Uterus (tissue), 4 donors: ENCODE measurements around the gene MEGF10. TPM values are rescaled to one million over a fixed set of nuclear protein-coding genes. Genes with fewer than 3 reads are reported as not detected.

Experiments used
- DNase-seq, 2 donors: peaks; one replicate each; pipeline ENCODE4 v3.0.0-alpha.2; 2019 to 2020
- H3K27ac ChIP-seq, 2 donors: fragments of 200-600 bp; sonication (generic); 1 replicate in 1 of 2; 2 replicates in 1 of 2; pipeline ENCODE4 v1.5.1; 2016 to 2018
- H3K27me3 ChIP-seq, 2 donors: fragments of 200-600 bp; sonication (generic); one replicate each; pipeline ENCODE4 v1.5.1; 2018 to 2019; ENCODE audit warnings: control low read depth in 1 of 2
- H3K36me3 ChIP-seq, 2 donors: fragments of 200-600 bp; sonication (generic); one replicate each; pipeline ENCODE4 v1.5.1; 2019; ENCODE audit warnings: control low read depth in 1 of 2
- H3K4me1 ChIP-seq, 2 donors: fragments of 200-600 bp; sonication (generic); one replicate each; pipeline ENCODE4 v1.5.1; 2018 to 2019; ENCODE audit warnings: control low read depth in 1 of 2
- H3K4me3 ChIP-seq, 2 donors: fragments of 200-600 bp; sonication (generic); 1 replicate in 1 of 2; 2 replicates in 1 of 2; pipeline ENCODE4 v1.5.1; 2018 to 2019; ENCODE audit warnings: mild to moderate bottlenecking in 1 of 2
- H3K9me3 ChIP-seq, 2 donors: fragments of 200-600 bp; sonication (generic); one replicate each; pipeline ENCODE4 v1.5.1; 2019; ENCODE audit warnings: control low read depth in 1 of 2
- POLR2A ChIP-seq, 2 donors: fragments of 450-650 bp; IDR thresholded peaks; one replicate each; pipeline ENCODE4 v1.6.1; 2016; ENCODE audit warnings: antibody characterized with exemption in 2 of 2, mild to moderate bottlenecking in 1 of 2, moderate library complexity in 1 of 2
- intact Hi-C: fragments of 100-400 bp; cut with DNase I; formaldehyde crosslinking; loops from one replicate; pipeline ENCODE4 v1.15.1; 2023; ENCODE audit warnings: low total_unique reads
- total RNA-seq, 4 donors: library from RNA; depleted of rRNA in 3 of 4; stranded (reverse); fragments of >200 nt in 3 of 4; gene quantifications; one replicate each; pipeline versions ENCODE4 v1.1.0 to v1.2.4, GENCODE V29; 2014 to 2023
- TF ChIP-seq, protein P1 (sequence below), 4 experiments: fragments of 200-600 bp in 2 of 4; fragments of 450-650 bp in 2 of 4; sonication (generic) in 2 of 4; IDR thresholded peaks; one replicate each; pipeline ENCODE4 v1.5.1; 2016 to 2019; ENCODE audit warnings: antibody characterized with exemption in 4 of 4, mild to moderate bottlenecking in 2 of 4, moderate library complexity in 1 of 4
- donor health status: DM: yes; HTN: yes; CAD: no.

MEGF10 gene
- total RNA-seq, 4 donors from 2014 or later: 0.26 to 3.5 (median 1.6) TPM; not detected in 1

DNA sequence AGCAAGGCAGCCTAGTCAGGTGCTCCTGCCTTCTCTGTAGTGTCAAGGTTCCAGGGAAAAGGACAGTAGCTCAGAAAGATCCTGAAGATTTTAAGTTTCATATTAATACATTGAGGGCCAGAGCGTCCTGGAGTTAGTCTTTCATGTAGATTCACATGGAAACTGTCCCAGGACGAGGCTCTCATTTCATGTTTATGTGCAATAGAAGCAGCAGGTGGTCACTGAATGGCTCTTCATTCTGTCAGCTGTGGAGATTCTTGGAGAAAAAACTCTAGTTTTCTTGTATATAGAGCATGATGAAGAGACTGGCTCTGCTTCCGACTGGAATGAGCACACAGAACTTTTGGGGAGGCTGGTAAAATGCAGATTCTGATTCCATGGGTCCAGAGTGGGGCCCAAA lies 54.3 kb downstream of the MEGF10 start:
- no peaks in the 10 kb centered on the region for H3K27me3 ChIP-seq

GRCh38 chr5:127351418-127351817 lies 60.8 kb downstream of the MEGF10 start:
- no peaks in the 10 kb centered on the region for H3K36me3 ChIP-seq
- intact Hi-C loops: no loop called here
- no peak for DNase-seq

More for the DNA sequence above, 54.3 kb downstream of the MEGF10 start:
- no peak for TF ChIP-seq POLR2A (IDR thresholded peaks at IDR 0.05)
- TF ChIP-seq, protein P1, sequence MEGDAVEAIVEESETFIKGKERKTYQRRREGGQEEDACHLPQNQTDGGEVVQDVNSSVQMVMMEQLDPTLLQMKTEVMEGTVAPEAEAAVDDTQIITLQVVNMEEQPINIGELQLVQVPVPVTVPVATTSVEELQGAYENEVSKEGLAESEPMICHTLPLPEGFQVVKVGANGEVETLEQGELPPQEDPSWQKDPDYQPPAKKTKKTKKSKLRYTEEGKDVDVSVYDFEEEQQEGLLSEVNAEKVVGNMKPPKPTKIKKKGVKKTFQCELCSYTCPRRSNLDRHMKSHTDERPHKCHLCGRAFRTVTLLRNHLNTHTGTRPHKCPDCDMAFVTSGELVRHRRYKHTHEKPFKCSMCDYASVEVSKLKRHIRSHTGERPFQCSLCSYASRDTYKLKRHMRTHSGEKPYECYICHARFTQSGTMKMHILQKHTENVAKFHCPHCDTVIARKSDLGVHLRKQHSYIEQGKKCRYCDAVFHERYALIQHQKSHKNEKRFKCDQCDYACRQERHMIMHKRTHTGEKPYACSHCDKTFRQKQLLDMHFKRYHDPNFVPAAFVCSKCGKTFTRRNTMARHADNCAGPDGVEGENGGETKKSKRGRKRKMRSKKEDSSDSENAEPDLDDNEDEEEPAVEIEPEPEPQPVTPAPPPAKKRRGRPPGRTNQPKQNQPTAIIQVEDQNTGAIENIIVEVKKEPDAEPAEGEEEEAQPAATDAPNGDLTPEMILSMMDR (IDR thresholded peaks at IDR 0.05): no peak
- Histone ChIP-seq H3K27ac (no peak overlapping the region), H3K9me3 (no peaks in the 10 kb centered on the region), H3K36me3 (no peaks in the 10 kb centered on the region), H3K4me3 (no peak overlapping the region), H3K4me1 (no peaks in the 10 kb centered on the region)
- intact Hi-C loops: no loop called here
- no peak for DNase-seq

GRCh38 chr5:127352068-127352467 lies 61.5 kb downstream of the MEGF10 start:
- no peak for TF ChIP-seq POLR2A (IDR thresholded peaks at IDR 0.05)
- TF ChIP-seq, protein P1 (IDR thresholded peaks at IDR 0.05): no peak
- no peaks in the 10 kb centered on the region for H3K9me3 ChIP-seq
- H3K4me3 ChIP-seq: no peak overlapping the region
- DNase-seq: no peak
- H3K27me3 ChIP-seq: no peaks in the 10 kb centered on the region
- H3K36me3 ChIP-seq: no peaks in the 10 kb centered on the region
- H3K27ac ChIP-seq: no peak overlapping the region
- intact Hi-C loops: no loop called here
- no peaks in the 10 kb centered on the region for H3K4me1 ChIP-seq

More at GRCh38 chr5:127351418-127351817, 60.8 kb downstream of the MEGF10 start:
- no peaks in the 10 kb centered on the region for H3K4me1 ChIP-seq
- H3K9me3 ChIP-seq: no peaks in the 10 kb centered on the region
- TF ChIP-seq, protein P1 (IDR thresholded peaks at IDR 0.05): no peak
- no peak for TF ChIP-seq POLR2A (IDR thresholded peaks at IDR 0.05)
- H3K27ac ChIP-seq: no peak overlapping the region
- H3K27me3 ChIP-seq: no peaks in the 10 kb centered on the region
- no peak overlapping the region for H3K4me3 ChIP-seq

GRCh38 chr5:127353327-127353726 lies 62.7 kb downstream of the MEGF10 start:
- no peak overlapping the region for H3K27ac ChIP-seq
- no peak for DNase-seq
- no peaks in the 10 kb centered on the region for H3K27me3 ChIP-seq

DNA sequence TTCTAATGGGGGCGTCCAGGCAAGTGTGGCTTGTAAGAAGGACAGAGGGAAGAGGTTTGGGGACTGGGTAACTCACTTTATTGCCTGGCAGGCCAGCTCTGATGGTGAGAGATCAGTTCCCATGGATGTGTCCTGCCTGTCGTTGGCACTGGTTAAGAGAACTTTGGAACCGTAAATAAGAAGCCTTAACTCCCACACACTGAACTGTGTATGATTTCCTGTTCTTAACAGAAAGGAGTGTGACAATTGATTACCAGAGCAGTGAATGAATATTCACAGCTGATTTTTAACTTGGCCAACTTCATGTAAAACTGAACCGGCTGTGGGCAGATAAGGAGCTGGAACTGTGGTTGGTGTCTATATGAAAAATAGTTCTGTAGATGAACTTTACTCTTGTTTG lies 63.2 kb downstream of the MEGF10 start:
- Histone ChIP-seq H3K27me3 (no peaks in the 10 kb centered on the region), H3K4me3 (no peak overlapping the region), H3K4me1 (no peaks in the 10 kb centered on the region), H3K36me3 (no peaks in the 10 kb centered on the region), H3K9me3 (no peaks in the 10 kb centered on the region), H3K27ac (no peak overlapping the region)
- intact Hi-C loops: no loop called here
- DNase-seq: no peak
- no peak for TF ChIP-seq POLR2A (IDR thresholded peaks at IDR 0.05)
- TF ChIP-seq, protein P1 (IDR thresholded peaks at IDR 0.05): no peak

More at GRCh38 chr5:127353327-127353726, 62.7 kb downstream of the MEGF10 start:
- intact Hi-C loops: no loop called here
- no peaks in the 10 kb centered on the region for H3K9me3 ChIP-seq
- TF ChIP-seq POLR2A (IDR thresholded peaks at IDR 0.05): no peak
- TF ChIP-seq, protein P1 (IDR thresholded peaks at IDR 0.05): no peak
- H3K36me3 ChIP-seq: no peaks in the 10 kb centered on the region
- no peak overlapping the region for H3K4me3 ChIP-seq
- H3K4me1 ChIP-seq: no peaks in the 10 kb centered on the region
